Prostate gland (tissue), 2 donors: ENCODE results near the gene FTH1. TPM values are rescaled to one million over a fixed set of nuclear protein-coding genes. Genes with fewer than 3 reads are reported as not detected.

ENCODE experiments used
- DNase-seq: peaks from one replicate; pipeline ENCODE4 v3.0.0-alpha.2; 2019; ENCODE audit warnings: low spot score
- H3K27ac ChIP-seq, 2 donors: fragments of 200-600 bp; sonication (generic); 2 replicates each; pipeline ENCODE4 v1.5.1; 2017 to 2019
- H3K27me3 ChIP-seq: fragments of 200-600 bp; sonication (generic); replicated peaks from 2 replicates; pipeline ENCODE4 v1.5.1; 2019; ENCODE audit not compliant: insufficient read depth
- H3K36me3 ChIP-seq, 2 donors: fragments of 200-600 bp; sonication (generic); 1 replicate in 1 of 2; 2 replicates in 1 of 2; pipeline versions ENCODE4 v1.5.1 to v1.8.1; 2017 to 2019
- H3K4me1 ChIP-seq: fragments of 200-600 bp; sonication (generic); replicated peaks from 2 replicates; pipeline ENCODE4 v1.5.1; 2019
- H3K4me3 ChIP-seq, 2 donors: fragments of 200-600 bp; sonication (generic); 2 replicates each; pipeline ENCODE4 v1.5.1; 2017 to 2019
- H3K9me3 ChIP-seq: fragments of 200-600 bp; sonication (generic); 2 replicates; pipeline ENCODE4 v1.5.1; 2017
- POLR2A ChIP-seq: fragments of 450-650 bp; IDR thresholded peaks from one replicate; pipeline ENCODE4 v1.6.1; 2016; ENCODE audit warnings: antibody characterized with exemption, mild to moderate bottlenecking
- POLR2AphosphoS5 ChIP-seq: sonication (generic); formaldehyde crosslinking; IDR thresholded peaks from one replicate; pipeline ENCODE4 v1.6.1; 2017; ENCODE audit warnings: antibody characterized with exemption
- WGBS: methylation state at CpG from one replicate; pipeline ENCODE4 v1.1.5; 2018; 5-methylcytosine and 5-hydroxymethylcytosine counted together
- intact Hi-C: fragments of 100-400 bp; cut with DNase I; formaldehyde crosslinking; loops from one replicate; pipeline ENCODE4 v1.14.2; 2022
- total RNA-seq, 2 donors: library from RNA; depleted of rRNA; stranded (reverse); fragments of >200 nt; gene quantifications; one replicate each; pipeline ENCODE4 v1.1.0, GENCODE V29; 2016
- TF ChIP-seq, protein P1 (sequence below), 4 experiments: fragments of 200-600 bp in 2 of 4; fragments of 450-650 bp in 2 of 4; sonication (generic) in 2 of 4; IDR thresholded peaks; 1 replicate in 3 of 4; 2 replicates in 1 of 4; pipeline ENCODE4 v1.5.1; 2016 to 2019; ENCODE audit warnings: antibody characterized with exemption in 4 of 4, mild to moderate bottlenecking in 2 of 4, moderate library complexity in 2 of 4

Gene FTH1
- total RNA-seq, 2 donors from 2014 or later: 1,344 to 1,560 TPM

DNA sequence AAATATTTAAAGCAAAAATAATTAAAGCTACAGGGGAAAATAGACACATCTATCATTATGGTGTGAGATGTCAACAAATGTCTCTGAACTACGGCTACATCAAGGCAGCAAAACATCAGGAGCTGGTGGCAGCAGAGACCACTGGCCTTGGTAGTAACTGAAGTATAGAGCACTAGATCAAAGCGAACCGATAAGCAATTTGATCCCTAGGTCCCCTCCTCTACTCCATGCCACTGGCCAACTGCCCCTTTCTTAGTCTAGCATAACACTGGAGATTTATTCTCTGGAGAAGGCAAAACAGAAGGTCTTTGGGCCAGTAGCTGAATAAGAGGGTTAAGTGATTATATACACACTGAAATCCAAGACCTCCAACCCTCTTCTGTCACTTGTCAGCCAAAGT is 36.5 kb downstream of the FTH1 start:
- 80% methylated on average over 3 of the region's 3 CpGs for WGBS

DNA sequence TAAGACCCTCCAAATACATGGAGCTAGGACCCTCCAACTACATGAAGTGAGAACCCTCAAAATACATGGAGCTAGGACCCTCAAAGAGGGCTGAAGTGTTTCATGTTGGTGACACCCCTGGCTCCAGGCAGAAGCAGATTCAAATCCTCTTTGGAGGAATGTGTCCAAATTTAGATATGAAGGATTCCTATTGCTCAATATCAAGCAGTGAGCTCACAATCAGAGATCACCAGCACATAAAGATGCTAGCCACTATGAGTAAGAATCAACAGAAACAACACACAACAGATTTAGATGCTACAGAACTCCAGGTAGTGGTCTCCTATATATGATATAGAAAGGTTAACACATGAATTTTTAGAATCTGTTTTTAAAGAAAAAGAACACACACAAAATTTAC is 38.8 kb downstream of the FTH1 start:
- no peak overlapping the region for H3K27ac ChIP-seq
- H3K36me3 ChIP-seq: no peaks in the 10 kb centered on the region
- TF ChIP-seq, protein P1, sequence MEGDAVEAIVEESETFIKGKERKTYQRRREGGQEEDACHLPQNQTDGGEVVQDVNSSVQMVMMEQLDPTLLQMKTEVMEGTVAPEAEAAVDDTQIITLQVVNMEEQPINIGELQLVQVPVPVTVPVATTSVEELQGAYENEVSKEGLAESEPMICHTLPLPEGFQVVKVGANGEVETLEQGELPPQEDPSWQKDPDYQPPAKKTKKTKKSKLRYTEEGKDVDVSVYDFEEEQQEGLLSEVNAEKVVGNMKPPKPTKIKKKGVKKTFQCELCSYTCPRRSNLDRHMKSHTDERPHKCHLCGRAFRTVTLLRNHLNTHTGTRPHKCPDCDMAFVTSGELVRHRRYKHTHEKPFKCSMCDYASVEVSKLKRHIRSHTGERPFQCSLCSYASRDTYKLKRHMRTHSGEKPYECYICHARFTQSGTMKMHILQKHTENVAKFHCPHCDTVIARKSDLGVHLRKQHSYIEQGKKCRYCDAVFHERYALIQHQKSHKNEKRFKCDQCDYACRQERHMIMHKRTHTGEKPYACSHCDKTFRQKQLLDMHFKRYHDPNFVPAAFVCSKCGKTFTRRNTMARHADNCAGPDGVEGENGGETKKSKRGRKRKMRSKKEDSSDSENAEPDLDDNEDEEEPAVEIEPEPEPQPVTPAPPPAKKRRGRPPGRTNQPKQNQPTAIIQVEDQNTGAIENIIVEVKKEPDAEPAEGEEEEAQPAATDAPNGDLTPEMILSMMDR (IDR thresholded peaks at IDR 0.05): no peak
- TF ChIP-seq POLR2AphosphoS5: no peak
- no peak for TF ChIP-seq POLR2A
- no peaks in the 10 kb centered on the region for H3K27me3 ChIP-seq
- H3K4me3 ChIP-seq: no peak overlapping the region
- no peaks in the 10 kb centered on the region for H3K4me1 ChIP-seq
- H3K9me3 ChIP-seq: no peaks in the 10 kb centered on the region
- intact Hi-C loops: no loop called here
- no peak for DNase-seq

More for the DNA sequence above, 36.5 kb downstream of the FTH1 start:
- no peaks in the 10 kb centered on the region for H3K4me1 ChIP-seq
- no peak for DNase-seq
- TF ChIP-seq POLR2A (no peak), POLR2AphosphoS5 (no peak)
- TF ChIP-seq, protein P1 (IDR thresholded peaks at IDR 0.05): no peak
- no peaks in the 10 kb centered on the region for H3K27me3 ChIP-seq
- no peaks in the 10 kb centered on the region for H3K9me3 ChIP-seq
- intact Hi-C loops: no loop called here
- no peaks in the 10 kb centered on the region for H3K36me3 ChIP-seq
- no peak overlapping the region for H3K4me3 ChIP-seq
- no peak overlapping the region for H3K27ac ChIP-seq

DNA sequence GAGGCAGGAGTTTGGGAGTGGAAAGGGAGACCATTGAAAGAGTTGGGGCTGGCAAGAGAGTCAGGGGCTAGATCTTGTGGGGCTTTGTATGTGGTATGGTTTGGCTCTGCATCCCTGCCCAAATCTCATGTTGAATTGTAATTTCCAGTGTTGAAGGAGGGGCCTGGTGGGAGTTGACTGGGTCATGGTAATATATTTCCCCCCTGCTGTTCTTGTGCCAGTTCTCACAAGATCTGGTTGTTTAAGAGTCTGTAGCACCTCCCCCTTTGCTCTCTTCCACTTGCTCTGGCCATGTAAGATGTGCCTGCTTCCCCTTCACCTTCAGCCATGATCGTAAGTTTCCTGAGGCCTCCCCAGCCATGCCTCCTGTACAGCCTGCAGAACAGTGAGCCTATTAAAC is 39.9 kb downstream of the FTH1 start:
- Histone ChIP-seq H3K4me1 (no peaks in the 10 kb centered on the region), H3K36me3 (no peaks in the 10 kb centered on the region), H3K4me3 (no peak overlapping the region), H3K27me3 (no peaks in the 10 kb centered on the region), H3K9me3 (no peaks in the 10 kb centered on the region), H3K27ac (no peak overlapping the region)
- TF ChIP-seq POLR2AphosphoS5 (no peak), POLR2A (no peak)
- TF ChIP-seq, protein P1 (IDR thresholded peaks at IDR 0.05): no peak
- intact Hi-C loops: no loop called here
- no peak for DNase-seq
- 93% methylated on average over 1 of the region's 1 CpG for WGBS

DNA sequence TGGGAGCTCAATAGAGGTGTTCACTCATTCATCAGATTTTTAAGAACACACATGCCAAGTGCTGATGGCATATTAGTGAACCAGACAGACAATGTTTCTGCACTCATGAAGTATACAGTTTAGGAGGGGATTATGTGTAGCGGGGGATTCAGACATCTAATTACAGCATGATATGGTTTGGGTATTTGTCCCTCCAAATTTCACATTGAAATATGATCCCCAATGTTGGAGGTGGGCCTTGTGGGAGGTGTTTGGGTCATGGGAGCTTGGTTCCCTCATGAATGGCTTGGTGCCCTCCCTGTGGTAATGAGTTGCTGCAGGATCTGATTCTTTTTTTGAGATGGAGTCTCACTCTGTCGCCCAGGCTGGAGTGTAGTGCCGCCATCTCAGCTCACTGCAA is 41.2 kb downstream of the FTH1 start:
- TF ChIP-seq POLR2A: no peak
- TF ChIP-seq POLR2AphosphoS5: no peak
- TF ChIP-seq, protein P1 (IDR thresholded peaks at IDR 0.05): no peak
- WGBS: 82% methylated on average over 3 of the region's 3 CpGs
- Histone ChIP-seq H3K27ac (no peak overlapping the region), H3K4me3 (no peak overlapping the region), H3K9me3 (no peaks in the 10 kb centered on the region), H3K27me3 (no peaks in the 10 kb centered on the region), H3K36me3 (no peaks in the 10 kb centered on the region), H3K4me1 (no peaks in the 10 kb centered on the region)
- DNase-seq: no peak
- intact Hi-C loops: no loop called here

DNA sequence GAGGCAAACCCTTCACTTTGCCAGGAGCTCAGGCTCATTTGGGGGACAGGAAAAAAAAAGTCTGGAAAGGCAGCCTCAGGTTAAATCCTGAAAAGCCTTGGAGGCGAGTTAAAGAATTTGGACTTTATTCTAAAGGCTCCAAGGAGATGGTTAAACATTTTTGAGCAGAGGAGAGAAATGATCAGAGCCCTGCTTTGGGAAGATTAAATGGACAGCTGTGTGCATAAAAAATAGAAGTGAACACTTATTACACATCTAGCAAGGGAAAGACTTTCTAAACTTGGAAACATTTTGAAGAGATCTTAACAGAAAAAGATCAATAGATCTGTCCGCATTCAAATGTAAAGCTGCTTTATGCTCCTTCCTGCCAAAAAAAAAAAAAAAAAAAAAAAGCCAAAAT is 41.7 kb downstream of the FTH1 start:
- no peaks in the 10 kb centered on the region for H3K9me3 ChIP-seq
- no peaks in the 10 kb centered on the region for H3K36me3 ChIP-seq
- H3K27me3 ChIP-seq: no peaks in the 10 kb centered on the region
- 81% methylated on average over 2 of the region's 2 CpGs for WGBS
- intact Hi-C loops: no loop called here
- no peak for TF ChIP-seq POLR2AphosphoS5
- TF ChIP-seq, protein P1 (IDR thresholded peaks at IDR 0.05): no peak
- TF ChIP-seq POLR2A: no peak
- no peaks in the 10 kb centered on the region for H3K4me1 ChIP-seq
- H3K27ac ChIP-seq: no peak overlapping the region
- H3K4me3 ChIP-seq: no peak overlapping the region
- DNase-seq: no peak
